GOT3 (cell line): ENCODE results near the gene GLIS2.
"Not testable (repeated sequence)": the region's sequence is repeated elsewhere in the genome, so short reads cannot be mapped to it uniquely, and the experiment has no call there.

Experiments
- DNase-seq: peaks from one replicate; lab custom pipeline; 2025; ENCODE audit warnings: mixed read lengths; lab: John Stamatoyannopoulos, UW

Gene GLIS2

GRCh38 chr16:4334724-4335495, 19.0 kb downstream of the GLIS2 start:
- DNase-seq, result no peak

DNA sequence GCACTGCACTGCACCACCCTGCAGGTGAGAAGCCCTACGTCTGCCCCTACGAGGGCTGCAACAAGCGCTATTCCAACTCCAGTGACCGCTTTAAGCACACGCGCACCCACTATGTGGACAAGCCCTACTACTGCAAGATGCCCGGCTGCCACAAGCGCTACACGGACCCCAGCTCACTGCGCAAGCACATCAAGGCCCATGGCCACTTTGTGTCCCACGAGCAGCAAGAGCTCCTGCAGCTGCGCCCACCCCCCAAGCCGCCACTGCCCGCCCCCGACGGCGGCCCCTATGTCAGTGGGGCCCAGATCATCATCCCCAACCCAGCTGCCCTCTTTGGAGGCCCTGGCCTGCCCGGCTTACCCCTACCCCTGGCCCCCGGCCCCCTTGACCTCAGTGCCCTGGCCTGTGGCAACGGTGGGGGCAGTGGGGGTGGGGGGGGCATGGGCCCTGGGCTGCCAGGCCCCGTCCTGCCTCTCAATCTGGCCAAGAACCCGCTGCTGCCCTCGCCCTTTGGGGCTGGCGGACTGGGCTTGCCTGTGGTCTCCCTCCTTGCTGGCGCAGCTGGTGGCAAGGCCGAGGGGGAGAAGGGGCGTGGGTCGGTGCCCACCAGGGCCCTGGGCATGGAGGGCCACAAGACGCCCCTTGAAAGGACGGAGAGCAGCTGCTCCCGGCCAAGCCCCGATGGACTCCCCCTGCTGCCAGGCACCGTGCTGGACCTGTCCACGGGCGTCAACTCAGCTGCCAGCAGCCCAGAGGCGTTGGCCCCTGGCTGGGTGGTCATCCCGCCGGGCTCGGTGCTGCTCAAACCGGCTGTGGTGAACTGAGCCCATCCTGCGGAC, 21.1 kb downstream of the GLIS2 start:
- no peak for DNase-seq

GRCh38 chr16:4337540-4338088, 21.7 kb downstream of the GLIS2 start:
- no peak for DNase-seq

DNA sequence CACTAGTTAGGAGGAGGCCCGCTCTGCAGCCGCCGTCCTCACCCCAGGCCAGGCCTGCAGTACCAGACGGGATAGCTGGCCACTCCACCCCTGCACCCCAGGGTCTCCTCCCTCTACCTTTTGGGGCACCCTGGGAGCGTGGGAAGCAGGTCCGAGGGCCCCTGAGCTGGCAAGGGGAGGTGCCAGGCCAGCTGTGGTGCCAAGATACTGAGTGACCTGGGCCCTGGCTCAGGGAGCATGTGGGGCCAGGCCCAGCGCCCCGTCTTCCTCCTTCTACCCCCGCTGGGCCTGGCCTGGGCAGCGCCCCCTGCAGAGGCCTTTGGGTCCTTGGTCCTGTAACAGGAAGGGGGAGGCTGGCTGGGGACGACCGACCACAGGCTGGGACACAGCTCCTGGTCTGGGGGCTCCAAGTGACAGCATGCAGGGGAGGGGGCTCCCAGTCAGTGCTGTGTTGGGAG, 22.3 kb downstream of the GLIS2 start:
- DNase-seq, result no peak

DNA sequence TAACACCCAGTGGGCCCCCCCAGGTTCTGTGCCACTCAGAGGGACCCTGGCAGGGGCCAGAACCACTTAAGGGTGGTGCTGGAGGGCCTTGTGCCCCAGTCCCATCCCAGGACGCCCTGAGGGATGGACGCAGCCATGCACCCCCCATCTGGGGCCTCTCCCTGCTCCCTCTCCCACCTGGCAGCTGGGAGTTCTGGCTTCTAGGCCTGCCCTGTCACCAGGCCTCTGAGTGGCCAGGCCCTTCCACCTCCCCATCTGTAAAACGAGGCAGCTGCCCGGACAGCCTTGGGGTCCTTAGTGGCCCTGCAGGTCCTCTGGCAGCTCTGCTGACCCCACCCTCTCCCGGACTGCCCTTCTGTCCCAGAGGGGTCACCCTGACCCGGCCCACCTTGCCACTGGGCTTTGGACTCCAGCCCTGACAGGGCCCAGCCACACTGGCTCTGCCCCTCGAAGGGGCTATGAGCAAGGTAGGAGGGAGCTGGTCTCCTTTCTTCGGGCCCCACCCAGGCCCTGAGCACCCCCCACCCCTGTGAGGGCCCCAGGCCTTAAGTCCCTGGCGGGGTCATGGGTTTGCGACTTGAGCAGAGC, 22.9 kb downstream of the GLIS2 start:
- DNase-seq, result no peak

GRCh38 chr16:4339455-4339854, 23.6 kb downstream of the GLIS2 start:
- DNase-seq, result no peak

- DNase-seq, result no peak
These were observed 24.0 kb downstream of the GLIS2 start for GRCh38 chr16:4339909-4340308.

- DNase-seq, result no peak
These were observed 24.6 kb downstream of the GLIS2 start for GRCh38 chr16:4340443-4340842.

- no peak for DNase-seq
These were observed 25.4 kb downstream of the GLIS2 start for GRCh38 chr16:4341250-4341649.

GRCh38 chr16:4342866-4343744, 27.2 kb downstream of the GLIS2 start:
- no peak for DNase-seq

GRCh38 chr16:4344300-4344982, 28.6 kb downstream of the GLIS2 start:
- not testable (repeated sequence) for DNase-seq

- DNase-seq, result no peak
These were observed 29.3 kb downstream of the GLIS2 start for GRCh38 chr16:4344983-4345835.

DNA sequence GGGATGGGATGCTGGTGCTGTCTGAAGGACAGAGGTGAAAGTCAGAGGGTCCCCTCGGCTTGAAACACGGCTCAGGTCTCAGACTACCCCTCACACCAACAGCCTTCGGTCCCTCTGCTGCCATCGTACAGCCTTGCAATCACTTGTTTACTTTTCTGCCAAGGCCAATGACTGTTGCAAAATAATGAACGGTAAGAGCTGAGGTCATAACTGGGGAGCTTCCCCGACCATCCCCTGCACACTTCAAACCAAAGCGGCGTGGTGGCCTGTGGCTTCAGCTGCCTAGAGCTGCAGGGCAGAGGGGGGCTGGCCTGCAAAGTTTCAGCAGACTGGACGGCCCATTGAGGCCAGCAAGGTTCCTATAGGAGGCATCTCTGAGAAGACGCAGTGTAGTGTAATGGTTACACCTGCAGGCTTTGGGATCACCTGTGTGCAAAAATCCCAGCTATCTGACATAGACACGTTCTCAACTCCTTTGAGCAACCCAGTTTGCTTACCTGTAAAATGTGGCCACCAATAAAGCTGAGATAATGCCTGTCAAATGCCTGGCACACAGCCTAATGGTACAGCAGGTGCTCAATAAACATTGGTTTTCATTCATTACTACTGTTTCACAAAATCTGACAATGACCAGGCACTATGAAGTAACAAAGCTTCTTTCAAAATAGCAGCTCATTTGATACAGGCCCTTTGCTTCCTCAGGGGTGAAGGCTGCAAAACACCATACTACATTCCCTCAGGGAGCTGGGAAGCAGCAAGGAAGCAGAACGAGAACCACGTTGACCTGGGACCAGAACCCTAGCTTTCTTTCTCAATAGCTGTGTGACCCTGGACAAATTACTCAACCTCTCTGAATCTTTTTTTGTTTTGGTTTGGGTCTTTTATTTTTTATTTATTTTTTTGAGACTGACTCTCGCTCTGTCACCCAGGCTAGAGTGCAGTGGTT, 30.2 kb downstream of the GLIS2 start:
- DNase-seq, result no peak

GRCh38 chr16:4347010-4347409, 31.1 kb downstream of the GLIS2 start:
- no peak for DNase-seq

- no peak for DNase-seq
These were observed 32.1 kb downstream of the GLIS2 start for GRCh38 chr16:4347765-4348509.

DNA sequence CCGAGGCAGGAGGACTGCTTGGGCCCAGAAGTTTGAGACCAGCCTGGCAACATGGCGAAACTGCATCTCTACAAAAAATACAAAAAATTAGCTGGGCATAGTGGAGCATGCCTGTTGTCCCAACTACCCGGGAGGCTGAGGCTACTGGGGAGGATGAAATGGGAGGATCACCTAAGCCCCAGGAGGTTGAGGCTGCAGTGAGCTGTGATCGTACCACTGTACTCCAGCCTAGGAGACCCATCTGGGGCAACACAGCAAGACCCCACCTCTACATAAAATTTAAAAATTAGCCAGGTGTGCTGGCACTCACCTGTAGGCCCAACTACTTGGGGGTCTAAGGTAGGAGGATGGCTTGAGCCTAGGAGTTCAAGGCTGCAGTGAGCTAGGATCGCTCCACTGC, 33.5 kb downstream of the GLIS2 start:
- DNase-seq, result no peak

GRCh38 chr16:4350365-4350786, 34.5 kb downstream of the GLIS2 start:
- no peak for DNase-seq
